HG03097 (cell line): ENCODE results near the gene LRP10.

Experiments
- ATAC-seq: cut with Tn5 transposase; IDR thresholded peaks from one replicate; pipeline ENCODE4 v1.9.1; 2021; ENCODE audit not compliant: unreplicated experiment, low FRiP score

The LRP10 gene

DNA sequence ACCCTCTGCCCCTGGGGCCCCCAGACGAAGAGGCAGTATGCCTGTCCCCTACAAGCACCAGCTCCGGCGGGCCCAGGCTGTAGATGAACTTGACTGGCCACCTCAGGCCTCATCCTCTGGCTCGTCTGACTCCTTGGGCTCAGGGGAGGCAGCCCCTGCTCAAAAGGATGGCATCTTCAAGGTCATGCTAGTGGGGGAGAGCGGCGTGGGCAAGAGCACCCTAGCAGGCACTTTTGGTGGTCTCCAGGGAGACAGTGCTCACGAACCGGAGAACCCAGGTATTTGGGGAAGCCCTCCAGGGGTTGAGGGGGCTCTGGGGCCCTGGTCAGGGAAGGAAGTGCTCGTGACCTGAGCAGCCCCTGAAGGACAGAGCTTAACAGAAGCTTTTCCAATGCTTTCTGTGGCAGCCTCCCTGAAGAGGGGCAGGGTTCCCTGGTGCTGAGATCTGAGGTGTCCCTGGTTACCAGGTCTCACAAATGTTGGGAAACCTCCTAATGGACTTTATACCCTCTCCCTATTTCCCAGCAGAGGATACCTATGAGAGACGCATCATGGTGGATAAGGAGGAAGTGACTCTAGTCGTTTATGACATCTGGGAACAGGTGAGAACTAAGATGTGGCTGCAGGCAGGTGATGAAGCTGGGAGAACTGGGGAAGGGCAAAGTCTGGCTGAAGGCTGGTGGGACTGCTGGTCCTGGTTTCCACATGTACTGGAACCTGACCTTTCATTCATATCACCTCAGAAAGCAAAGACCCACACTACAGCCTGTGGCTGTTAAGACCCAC lies 13.4 kb downstream of the LRP10 start:
- no peak for ATAC-seq

- no peak for ATAC-seq
These were observed 14.4 kb downstream of the LRP10 start for GRCh38 chr14:22885975-22886374.

- ATAC-seq, result peak; percentile 42
These were observed 15.1 kb downstream of the LRP10 start for GRCh38 chr14:22886500-22887259.

DNA sequence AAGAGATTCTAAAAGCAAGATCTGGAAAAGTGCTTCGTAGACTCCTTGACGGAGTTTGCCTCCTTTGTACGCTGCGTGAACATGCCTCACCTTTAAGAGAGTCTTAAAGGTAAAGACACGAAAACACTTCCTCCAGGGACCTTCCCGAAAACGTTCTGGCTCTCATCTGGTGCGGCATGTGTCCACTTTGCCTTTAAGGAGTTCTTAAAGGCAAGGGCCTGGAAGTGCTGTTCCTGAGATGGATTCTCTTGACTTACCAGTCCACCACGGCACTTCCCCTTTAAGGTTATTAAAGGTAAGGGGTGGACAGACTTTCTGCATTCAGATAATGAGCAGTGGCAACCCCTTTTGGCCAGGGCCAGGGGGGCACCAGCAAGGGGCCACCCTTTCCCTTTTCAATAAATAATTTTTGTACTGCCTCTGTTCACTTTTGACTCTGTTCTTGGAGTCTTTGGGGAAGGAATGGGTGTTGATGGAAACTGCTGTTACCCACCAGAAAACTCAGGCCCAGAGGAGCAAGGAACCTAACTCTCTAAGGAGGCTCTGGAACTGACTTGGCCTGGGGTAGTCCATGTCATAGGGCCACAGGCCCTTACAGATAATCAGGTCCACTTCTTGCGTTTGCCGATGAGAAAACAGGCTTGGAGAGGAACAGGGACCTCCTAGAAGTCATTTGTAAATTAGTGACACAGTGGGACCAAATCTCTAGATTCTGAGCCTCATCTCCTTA lies 15.9 kb downstream of the LRP10 start:
- peak; percentile 37 for ATAC-seq

DNA sequence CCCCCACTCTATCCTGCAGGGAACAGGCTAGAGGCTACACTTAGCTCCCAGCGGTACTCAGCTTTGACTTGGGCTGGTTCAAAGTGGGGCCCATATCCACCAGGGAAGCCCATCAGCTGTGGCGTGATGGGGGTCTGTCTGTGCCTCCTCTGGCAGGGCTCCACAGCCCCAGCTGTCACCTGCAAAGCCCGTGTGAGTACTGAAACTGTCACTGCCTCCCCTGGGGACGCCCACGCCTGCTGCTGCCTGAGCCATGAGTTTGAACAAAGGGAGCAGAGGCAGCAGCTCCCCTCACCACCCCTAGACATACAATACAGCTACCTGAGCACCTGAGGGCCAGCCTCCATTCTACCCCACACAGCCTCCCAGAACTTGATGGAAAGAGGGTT lies 16.4 kb downstream of the LRP10 start:
- no peak for ATAC-seq

GRCh38 chr14:22888662-22889061 lies 17.1 kb downstream of the LRP10 start:
- ATAC-seq, result no peak

DNA sequence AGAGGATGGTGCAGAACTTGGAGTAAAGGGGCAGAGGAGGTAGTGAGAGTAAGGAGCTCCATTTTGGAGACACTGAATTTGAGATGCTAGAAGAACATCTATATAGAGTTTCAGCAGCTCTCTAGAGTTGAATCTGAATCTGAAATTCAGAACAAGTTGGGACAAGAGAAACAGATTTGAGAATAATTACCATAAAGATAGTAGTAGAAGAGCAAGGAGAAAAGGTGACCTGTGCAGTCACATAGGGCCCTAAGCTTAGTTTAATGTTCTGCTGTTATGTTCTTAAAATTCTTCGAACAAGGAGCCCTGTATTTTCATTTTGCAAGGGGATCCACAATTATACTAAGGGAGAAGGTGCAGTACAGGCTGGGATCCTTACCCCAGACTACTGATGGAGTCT lies 18.9 kb downstream of the LRP10 start:
- no peak for ATAC-seq

DNA sequence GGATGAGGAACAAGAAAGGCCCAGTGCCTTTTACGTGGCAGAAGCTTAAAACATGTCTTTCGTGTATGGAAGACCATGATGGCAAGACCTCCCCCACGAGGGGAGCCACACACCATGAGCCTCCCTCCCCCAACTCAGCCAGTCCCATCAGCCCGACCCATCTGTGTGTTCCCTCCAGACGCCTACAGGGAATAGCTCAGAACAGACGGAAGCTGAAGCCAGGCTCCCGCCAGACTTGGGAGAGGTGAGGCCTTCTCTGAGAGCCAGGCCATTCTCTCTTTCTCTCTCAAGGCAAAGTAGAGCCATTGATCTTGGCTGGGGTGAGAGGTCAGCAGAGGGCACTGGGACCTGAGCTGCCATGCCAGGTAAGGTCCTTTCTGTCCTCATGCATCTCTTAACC lies 20.9 kb downstream of the LRP10 start:
- ATAC-seq, result no peak

GRCh38 chr14:22893706-22894105 lies 22.2 kb downstream of the LRP10 start:
- no peak for ATAC-seq

DNA sequence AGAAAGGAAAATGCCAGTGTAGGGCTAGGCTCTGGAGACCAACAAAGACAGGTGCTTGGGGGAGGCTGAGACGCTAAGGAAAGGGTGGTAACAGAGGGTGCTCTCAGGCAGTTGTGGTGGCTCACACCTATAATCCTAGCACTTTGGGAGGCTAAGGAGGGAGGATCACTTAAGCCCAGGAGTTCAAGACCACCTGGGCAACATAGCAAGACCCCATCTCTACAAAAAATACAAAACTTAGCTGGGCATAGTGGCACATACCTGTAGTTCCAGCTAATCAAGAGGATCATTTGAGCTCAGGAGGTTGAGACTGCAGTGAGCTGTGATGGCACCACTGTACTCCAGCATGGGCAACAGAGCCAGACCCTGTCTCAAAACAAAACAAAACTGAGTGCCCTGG lies 23.9 kb downstream of the LRP10 start:
- no peak for ATAC-seq

DNA sequence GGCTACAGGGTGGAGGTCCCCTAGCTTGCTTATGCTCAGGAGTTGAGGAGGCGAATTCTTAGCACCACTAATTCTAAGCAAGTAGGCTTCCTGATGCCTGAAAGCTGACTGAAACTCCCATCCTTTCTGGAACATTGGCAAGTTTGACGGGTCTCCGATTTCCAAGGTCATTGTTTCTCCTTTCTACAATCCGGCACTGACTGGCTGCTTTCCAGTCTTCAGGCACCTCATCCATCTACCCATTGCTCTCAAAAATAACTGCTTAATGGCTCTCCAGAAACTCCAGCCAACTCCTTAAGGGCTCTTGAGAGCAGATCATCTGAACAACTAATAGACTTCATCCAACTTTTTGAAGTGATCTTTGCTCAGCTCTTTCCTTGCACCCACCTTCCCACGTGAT lies 24.8 kb downstream of the LRP10 start:
- no peak for ATAC-seq

GRCh38 chr14:22896760-22897159 lies 25.2 kb downstream of the LRP10 start:
- ATAC-seq, result no peak

- no peak for ATAC-seq
These were observed 25.8 kb downstream of the LRP10 start for GRCh38 chr14:22897357-22897756.

GRCh38 chr14:22898302-22899090 lies 27.0 kb downstream of the LRP10 start:
- ATAC-seq, result no peak

DNA sequence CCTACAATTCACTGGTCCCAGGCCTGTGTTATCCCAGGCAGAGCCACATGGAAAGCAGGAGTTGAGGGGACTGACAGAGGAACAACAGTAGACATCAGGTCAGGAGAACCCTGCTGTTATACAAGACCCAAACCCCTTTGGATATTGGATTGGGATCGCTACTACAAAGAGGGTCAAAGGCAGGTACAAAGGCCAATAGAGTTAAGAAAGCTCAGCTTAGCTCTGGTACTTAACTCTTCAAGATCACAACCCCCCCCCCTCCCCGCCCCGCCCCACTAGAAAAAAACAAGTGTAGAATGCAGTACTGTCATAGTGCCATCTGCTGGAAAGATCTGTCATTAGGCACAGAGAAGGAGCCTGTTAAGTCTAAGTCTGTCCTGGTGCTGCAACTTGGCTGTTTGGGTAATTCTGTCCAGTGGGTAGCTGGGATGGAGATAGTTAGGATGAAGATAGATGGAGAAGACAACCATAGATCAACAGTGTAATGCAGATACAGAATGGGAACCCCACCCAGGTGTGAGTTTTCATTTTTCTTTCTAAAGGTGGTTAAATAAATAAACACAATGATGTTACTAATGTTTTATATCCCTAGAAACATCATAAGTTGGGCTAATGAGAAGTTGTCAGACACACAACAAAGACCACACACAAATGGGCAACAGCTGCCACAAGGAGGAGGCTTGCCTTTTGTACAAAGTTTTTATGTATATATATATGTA lies 28.7 kb downstream of the LRP10 start:
- ATAC-seq, result no peak

- no peak for ATAC-seq
These were observed 30.3 kb downstream of the LRP10 start for GRCh38 chr14:22901799-22902198.

DNA sequence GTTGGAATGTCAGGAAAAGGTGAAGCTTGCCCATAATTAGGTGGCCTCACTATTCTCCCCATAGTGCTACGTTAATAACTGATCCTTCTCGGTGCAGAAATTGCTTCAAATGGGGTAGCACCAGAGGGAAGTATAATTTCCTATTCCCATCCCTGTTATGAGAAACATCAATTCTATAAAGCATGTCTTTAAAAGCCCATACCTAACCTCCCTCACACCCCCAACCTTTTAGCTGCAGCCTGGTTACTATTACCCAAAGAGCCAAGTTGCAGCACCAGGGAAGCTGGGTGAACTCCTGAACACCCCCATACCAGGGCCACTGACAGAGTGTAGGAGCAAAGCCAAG lies 32.2 kb downstream of the LRP10 start:
- ATAC-seq, result no peak

DNA sequence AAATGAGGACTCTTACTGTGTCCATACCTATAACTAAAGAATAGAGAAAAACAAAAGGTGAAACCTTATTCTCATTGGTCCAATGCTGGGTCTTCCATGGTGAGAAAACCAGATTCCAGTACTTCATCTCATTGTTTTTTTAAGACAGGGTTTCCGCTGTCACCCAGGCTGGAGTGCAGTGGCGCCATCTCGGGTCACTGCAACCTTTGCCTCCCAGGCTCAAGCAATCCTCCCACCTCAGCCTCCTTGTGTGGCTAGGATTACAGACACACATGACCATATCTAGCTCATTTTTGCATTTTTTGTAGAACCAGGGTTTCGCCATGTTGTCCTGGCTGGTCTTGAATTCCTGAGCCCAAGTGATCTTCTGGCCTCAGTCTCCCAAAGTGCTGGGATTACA lies 34.1 kb downstream of the LRP10 start:
- ATAC-seq, result no peak

GRCh38 chr14:22906073-22906472 lies 34.5 kb downstream of the LRP10 start:
- ATAC-seq, result no peak

DNA sequence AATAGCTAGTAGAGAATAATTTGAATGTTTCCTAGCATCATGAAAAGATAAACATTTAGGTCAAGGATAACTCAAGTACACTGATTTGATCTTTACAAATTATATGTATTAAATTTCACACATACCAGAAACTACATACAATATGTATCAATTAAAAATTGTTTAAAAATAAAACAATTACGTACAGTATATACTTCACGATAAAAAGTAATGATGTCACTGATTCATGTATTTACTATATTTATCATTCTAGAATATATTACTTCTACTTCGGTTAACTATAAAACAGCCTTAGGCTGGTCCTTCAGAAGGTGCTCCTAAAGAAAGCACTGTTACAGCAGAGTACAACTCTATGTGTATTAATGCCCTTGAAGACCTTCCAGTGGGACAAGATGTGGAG lies 35.9 kb downstream of the LRP10 start:
- no peak for ATAC-seq
